Cardiac muscle cell (in vitro differentiated cells and primary cell): ENCODE results near the gene PEX16. TPM values are rescaled to one million over a fixed set of nuclear protein-coding genes. Genes with fewer than 3 reads are reported as not detected.

Experiments used
- DNase-seq, 2 donors: peaks; one replicate each; pipeline versions ENCODE4 v3.0.0 to v3.0.0-alpha.2; 2010 to 2017; ENCODE audit warnings: low read depth in 1 of 2, low spot score in 1 of 2
- H3K27ac ChIP-seq: fragments of 200-600 bp; sonication (generic); 2 replicates; pipeline ENCODE4 v1.5.1; 2016
- H3K27me3 ChIP-seq: fragments of 200-600 bp; sonication (generic); 2 replicates; pipeline ENCODE4 v1.6.0; 2016; ENCODE audit warnings: control low read depth
- H3K36me3 ChIP-seq: fragments of 200-600 bp; sonication (generic); 2 replicates; pipeline ENCODE4 v1.5.1; 2016; ENCODE audit warnings: control low read depth
- H3K4me1 ChIP-seq: fragments of 200-600 bp; sonication (generic); 2 replicates; pipeline ENCODE4 v1.8.1; 2017; ENCODE audit warnings: low read depth, mild to moderate bottlenecking, mixed run types
- H3K4me3 ChIP-seq: fragments of 200-600 bp; sonication (generic); 2 replicates; pipeline ENCODE4 v1.5.1; 2016; ENCODE audit warnings: mild to moderate bottlenecking
- H3K9me3 ChIP-seq: fragments of 200-600 bp; sonication (generic); 2 replicates; pipeline ENCODE4 v1.5.1; 2017; ENCODE audit warnings: low read depth, mild to moderate bottlenecking, control low read depth
- CTCF ChIP-seq: IDR thresholded peaks from 2 replicates; pipeline ENCODE4 v1.5.1; 2012; ENCODE audit warnings: low read depth, mild to moderate bottlenecking, low read length
- polyA plus RNA-seq: library from polyadenylated mRNA; unstranded; fragments of >200 nt; fragmentation: Nextera tagmentation; extraction: Ambion mirVana; gene quantifications from 2 replicates; pipeline ENCODE4 v1.2.1, GENCODE V29; 2016
- total RNA-seq: library from RNA; depleted of rRNA; stranded (reverse); fragments of >200 nt; gene quantifications from 2 replicates; pipeline ENCODE4 v1.2.3, GENCODE V29; 2016

Gene PEX16
- total and polyA plus RNA-seq, 2 experiments from 2014 or later: 38.9 to 43.0 TPM

GRCh38 chr11:45872651-45873356 lies 44.9 kb downstream of the PEX16 start:
- Histone ChIP-seq H3K4me1 (no peaks in the 10 kb centered on the region), H3K9me3 (no peaks in the 10 kb centered on the region), H3K27me3 (no peaks in the 10 kb centered on the region), H3K27ac (no peak overlapping the region), H3K36me3 (peaks cover 46% of the 10 kb centered on the region), H3K4me3 (no peak overlapping the region)
- DNase-seq: peak; percentile 83 to 85
- TF ChIP-seq CTCF: peak; percentile 84

DNA sequence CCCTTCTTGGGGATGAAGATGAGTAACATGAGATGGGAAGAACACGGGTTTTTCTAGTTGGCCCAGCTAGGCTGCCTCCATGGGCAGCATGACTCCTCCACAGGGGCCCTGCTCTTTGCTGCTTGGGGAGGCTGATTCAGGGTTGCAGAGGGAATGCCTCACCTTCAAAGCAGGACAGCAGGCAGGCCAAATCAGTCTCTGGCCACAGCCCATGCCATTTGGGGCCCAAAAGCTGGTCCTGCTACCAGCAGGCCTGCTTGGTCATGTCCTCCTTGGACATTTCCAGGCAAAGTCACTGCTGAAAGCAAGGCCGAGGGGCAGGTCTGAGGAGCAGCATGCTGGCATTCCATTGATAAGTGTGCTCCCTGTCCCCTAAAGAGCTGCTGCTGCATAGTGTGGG lies 46.0 kb downstream of the PEX16 start:
- no peak overlapping the region for H3K27ac ChIP-seq
- TF ChIP-seq CTCF: no peak
- H3K9me3 ChIP-seq: no peaks in the 10 kb centered on the region
- no peak overlapping the region for H3K4me3 ChIP-seq
- DNase-seq: no peak
- no peaks in the 10 kb centered on the region for H3K4me1 ChIP-seq
- peaks cover 46% of the 10 kb centered on the region for H3K36me3 ChIP-seq
- no peaks in the 10 kb centered on the region for H3K27me3 ChIP-seq

GRCh38 chr11:45870706-45871105 lies 47.0 kb downstream of the PEX16 start:
- no peak overlapping the region for H3K27ac ChIP-seq
- no peak overlapping the region for H3K4me3 ChIP-seq
- DNase-seq: no peak
- H3K36me3 ChIP-seq: peaks cover 52% of the 10 kb centered on the region
- TF ChIP-seq CTCF: no peak
- no peaks in the 10 kb centered on the region for H3K4me1 ChIP-seq
- no peaks in the 10 kb centered on the region for H3K27me3 ChIP-seq
- no peaks in the 10 kb centered on the region for H3K9me3 ChIP-seq

DNA sequence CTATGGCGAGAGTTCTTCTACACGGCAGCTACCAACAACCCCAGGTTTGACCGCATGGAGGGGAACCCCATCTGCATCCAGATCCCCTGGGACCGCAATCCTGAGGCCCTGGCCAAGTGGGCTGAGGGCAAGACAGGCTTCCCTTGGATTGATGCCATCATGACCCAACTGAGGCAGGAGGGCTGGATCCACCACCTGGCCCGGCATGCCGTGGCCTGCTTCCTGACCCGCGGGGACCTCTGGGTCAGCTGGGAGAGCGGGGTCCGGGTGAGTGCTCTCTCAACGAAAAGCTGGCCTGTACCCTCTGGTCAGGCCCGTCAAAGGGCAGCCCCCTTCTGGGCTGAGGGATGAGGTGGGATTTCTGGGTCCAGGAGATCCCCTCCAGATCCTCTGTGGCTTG lies 48.1 kb downstream of the PEX16 start:
- Histone ChIP-seq H3K9me3 (no peaks in the 10 kb centered on the region), H3K27ac (no peak overlapping the region), H3K4me3 (no peak overlapping the region), H3K27me3 (no peaks in the 10 kb centered on the region), H3K36me3 (peaks cover 59% of the 10 kb centered on the region), H3K4me1 (no peaks in the 10 kb centered on the region)
- no peak for DNase-seq
- TF ChIP-seq CTCF: no peak

DNA sequence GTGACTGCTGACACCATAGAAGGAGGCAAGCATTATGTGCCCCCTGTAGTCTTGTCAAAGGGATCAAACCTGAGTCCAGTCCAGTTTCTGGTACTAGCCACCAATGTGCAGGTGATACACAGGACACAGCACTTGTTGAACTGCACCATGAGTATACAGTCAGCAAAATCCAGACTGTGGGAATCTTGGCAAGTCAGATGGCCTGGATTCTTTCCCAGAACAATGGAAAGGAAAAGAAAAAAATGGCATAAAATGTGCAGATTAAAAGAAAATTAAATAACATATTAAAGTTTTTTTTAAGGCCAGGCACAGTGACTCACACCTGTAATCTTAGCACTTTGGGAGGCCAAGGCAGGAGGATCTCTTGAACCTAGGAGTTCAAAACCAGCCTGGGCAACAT lies 53.6 kb downstream of the PEX16 start:
- Histone ChIP-seq H3K27ac (no peak overlapping the region), H3K36me3 (peaks cover 53% of the 10 kb centered on the region)

More for the DNA sequence above, 53.6 kb downstream of the PEX16 start:
- Histone ChIP-seq H3K27me3 (no peaks in the 10 kb centered on the region), H3K4me3 (no peak overlapping the region), H3K4me1 (peaks cover 9% of the 10 kb centered on the region), H3K9me3 (no peaks in the 10 kb centered on the region)
- TF ChIP-seq CTCF: no peak
- DNase-seq: peak in 1 of 2 donors; percentile 31
